Chondrocyte (in vitro differentiated cells): ENCODE measurements around the gene PPP1R16B. TPM values are rescaled to one million over a fixed set of nuclear protein-coding genes. Genes with fewer than 3 reads are reported as not detected.

Experiments
- DNase-seq: peaks from one replicate; pipeline ENCODE4 v3.0.0; 2021; ENCODE audit warnings: mixed read lengths, low spot score
- H3K27ac Mint-ChIP-seq: one replicate; pipeline ENCODE4 v1.8.0; 2021; ENCODE audit warnings: mild to moderate bottlenecking, moderate library complexity, mixed read lengths; ENCODE audit not compliant: unreplicated experiment
- H3K27me3 Mint-ChIP-seq: 2 replicates; pipeline ENCODE4 v1.8.0; 2021; ENCODE audit warnings: low read depth, mixed read lengths
- H3K36me3 Mint-ChIP-seq: 2 replicates; pipeline ENCODE4 v1.8.0; 2021; ENCODE audit warnings: low read depth, mixed read lengths
- H3K4me1 Mint-ChIP-seq: 2 replicates; pipeline ENCODE4 v1.8.0; 2021; ENCODE audit warnings: low read depth, mild to moderate bottlenecking, mixed read lengths
- H3K4me3 Mint-ChIP-seq: one replicate; pipeline ENCODE4 v1.8.0; 2021; ENCODE audit warnings: mild to moderate bottlenecking, moderate library complexity, mixed read lengths; ENCODE audit not compliant: unreplicated experiment
- H3K9me3 Mint-ChIP-seq: 2 replicates; pipeline ENCODE4 v1.8.0; 2021; ENCODE audit warnings: low read depth, mixed read lengths
- CTCF ChIP-seq: fragments of 200-600 bp; sonication (generic); IDR thresholded peaks from 2 replicates; pipeline ENCODE4 v1.5.0; 2021; ENCODE audit warnings: antibody characterized with exemption, mild to moderate bottlenecking, moderate library complexity
- total RNA-seq: library from RNA; stranded (reverse); gene quantifications from 3 replicates; pipeline ENCODE4 v1.2.1, GENCODE V29; 2021

The PPP1R16B gene
- total RNA-seq, 1 donor from 2014 or later, result not detected

GRCh38 chr20:38902601-38903000 lies 97.1 kb downstream of the PPP1R16B start:
- TF ChIP-seq CTCF, result no peak
- no peak for DNase-seq
- Mint-ChIP-seq H3K4me3 (no peak overlapping the region), H3K4me1 (no peaks in the 10 kb centered on the region), H3K36me3 (peaks cover 2% of the 10 kb centered on the region), H3K9me3 (no peaks in the 10 kb centered on the region), H3K27me3 (peaks cover 55% of the 10 kb centered on the region), H3K27ac (no peak overlapping the region)

- peaks cover 55% of the 10 kb centered on the region for H3K27me3 Mint-ChIP-seq
- no peak overlapping the region for H3K4me3 Mint-ChIP-seq
- H3K36me3 Mint-ChIP-seq, result peaks cover 2% of the 10 kb centered on the region
- no peak overlapping the region for H3K27ac Mint-ChIP-seq
- no peak for TF ChIP-seq CTCF
- no peak for DNase-seq
- no peaks in the 10 kb centered on the region for H3K9me3 Mint-ChIP-seq
- H3K4me1 Mint-ChIP-seq, result no peaks in the 10 kb centered on the region
Measured at GRCh38 chr20:38903335-38903734, 97.8 kb downstream of the PPP1R16B start.

DNA sequence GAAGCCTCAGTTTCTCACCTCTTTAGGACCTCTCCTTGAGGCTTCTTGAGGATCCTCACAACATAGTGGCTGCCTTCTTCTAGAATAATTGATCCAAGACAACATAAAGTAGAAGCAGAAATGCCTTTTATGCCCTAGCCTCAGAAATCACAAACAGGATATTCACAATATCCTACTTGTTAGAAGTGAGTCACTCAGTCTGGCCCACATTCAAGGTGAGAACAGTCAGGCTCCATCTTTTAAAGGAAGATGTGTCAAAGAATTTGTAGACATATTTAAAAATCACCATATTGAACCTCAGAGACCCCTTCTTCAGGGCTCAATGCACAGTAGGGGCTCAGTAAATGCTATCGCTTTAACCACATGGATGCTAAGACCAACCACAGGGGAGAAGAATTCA lies 99.9 kb downstream of the PPP1R16B start:
- Mint-ChIP-seq H3K4me1 (no peaks in the 10 kb centered on the region), H3K27me3 (peaks cover 48% of the 10 kb centered on the region), H3K36me3 (peaks cover 2% of the 10 kb centered on the region), H3K4me3 (no peak overlapping the region), H3K27ac (no peak overlapping the region), H3K9me3 (no peaks in the 10 kb centered on the region)
- TF ChIP-seq CTCF, result no peak
- DNase-seq, result no peak

DNA sequence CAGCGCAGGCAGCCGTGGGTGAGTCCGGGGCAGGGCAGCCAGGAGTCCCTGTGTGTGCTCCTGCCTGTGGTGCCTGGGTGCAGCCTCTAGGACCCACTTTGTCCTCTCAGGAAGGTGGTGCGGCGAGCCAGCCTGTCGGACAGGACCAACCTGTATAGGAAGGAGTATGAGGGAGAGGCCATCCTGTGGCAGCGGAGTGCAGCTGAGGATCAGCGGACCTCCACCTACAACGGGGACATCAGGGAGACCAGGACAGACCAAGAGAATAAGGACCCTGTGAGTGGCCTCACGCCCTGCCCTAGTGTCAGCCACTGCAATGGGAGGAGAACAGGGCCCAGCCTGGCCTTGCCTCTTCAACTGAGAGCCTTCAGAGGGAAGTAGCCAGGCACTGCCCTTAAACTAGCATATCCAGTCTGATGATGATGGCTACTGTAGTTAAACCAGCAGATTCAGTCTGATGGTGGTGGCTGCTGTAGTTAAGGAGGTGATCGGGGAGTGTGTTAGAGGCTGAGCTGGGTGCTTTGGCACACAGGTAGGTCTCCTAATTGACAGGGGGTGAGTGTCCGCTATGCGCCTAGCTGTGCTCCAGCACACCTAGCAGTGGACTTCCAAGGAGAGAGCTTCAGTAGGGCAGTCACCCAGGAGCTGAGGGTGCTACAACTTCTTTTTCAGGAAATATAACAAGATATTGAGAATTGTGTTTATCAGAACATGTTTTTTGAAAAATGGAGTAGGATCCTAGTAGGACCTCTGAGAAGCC lies 102.6 kb downstream of the PPP1R16B start:
- no peak for DNase-seq
- no peak for TF ChIP-seq CTCF
- Mint-ChIP-seq H3K36me3 (peaks cover 2% of the 10 kb centered on the region), H3K9me3 (no peaks in the 10 kb centered on the region), H3K27ac (no peak overlapping the region), H3K4me3 (no peak overlapping the region), H3K4me1 (no peaks in the 10 kb centered on the region), H3K27me3 (peaks cover 34% of the 10 kb centered on the region)

DNA sequence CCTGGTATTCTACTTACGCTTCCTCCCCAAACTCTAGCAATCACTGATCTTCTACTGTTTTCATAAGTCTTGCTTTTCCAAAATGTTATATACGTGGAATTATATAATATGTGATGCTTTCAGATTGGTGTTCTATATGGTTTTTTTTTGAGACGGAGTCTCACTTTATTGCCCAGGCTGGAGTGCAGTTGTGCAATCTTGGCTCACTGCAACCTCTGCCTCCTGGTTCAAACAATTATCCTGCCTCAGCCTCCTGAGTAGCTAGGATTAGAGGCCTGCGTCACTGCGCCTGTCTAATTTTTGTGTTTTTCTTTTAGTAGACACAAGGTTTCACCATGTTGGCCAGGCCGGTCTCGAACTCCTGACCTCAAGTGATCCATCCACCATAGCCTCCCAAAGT lies 109.9 kb downstream of the PPP1R16B start:
- peaks cover 35% of the 10 kb centered on the region for H3K27me3 Mint-ChIP-seq
- no peaks in the 10 kb centered on the region for H3K9me3 Mint-ChIP-seq
- no peak overlapping the region for H3K27ac Mint-ChIP-seq
- H3K4me1 Mint-ChIP-seq, result no peaks in the 10 kb centered on the region
- DNase-seq, result no peak
- no peak for TF ChIP-seq CTCF
- H3K4me3 Mint-ChIP-seq, result no peak overlapping the region
- H3K36me3 Mint-ChIP-seq, result no peaks in the 10 kb centered on the region
